HG02870 (cell line): ENCODE data around the gene RPS6KA3.

Experiments
- ATAC-seq: cut with Tn5 transposase; IDR thresholded peaks from one replicate; pipeline ENCODE4 v1.9.1; 2021; ENCODE audit warnings: mild to moderate bottlenecking, moderate library complexity; ENCODE audit not compliant: unreplicated experiment

Gene RPS6KA3

DNA sequence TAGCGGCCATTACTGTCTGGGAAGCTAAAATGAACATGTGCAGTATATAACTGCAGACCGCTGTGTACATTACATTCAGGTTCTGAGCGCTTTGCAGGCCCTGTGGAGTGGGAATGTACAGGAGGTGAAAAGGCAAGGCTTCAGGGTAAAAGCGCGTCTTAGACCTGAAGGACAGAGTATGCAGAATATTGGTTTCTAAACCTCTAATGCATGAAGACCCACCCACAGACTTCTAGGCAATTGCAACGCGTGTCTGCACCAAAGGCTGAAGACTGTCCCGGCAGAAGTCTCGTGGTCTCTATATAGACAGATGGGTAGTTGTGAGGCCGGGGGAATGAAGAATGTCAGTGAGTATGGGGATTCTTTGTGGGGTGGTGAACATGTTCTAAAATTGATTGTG is 155.4 kb downstream of the RPS6KA3 start:
- ATAC-seq, result no peak

DNA sequence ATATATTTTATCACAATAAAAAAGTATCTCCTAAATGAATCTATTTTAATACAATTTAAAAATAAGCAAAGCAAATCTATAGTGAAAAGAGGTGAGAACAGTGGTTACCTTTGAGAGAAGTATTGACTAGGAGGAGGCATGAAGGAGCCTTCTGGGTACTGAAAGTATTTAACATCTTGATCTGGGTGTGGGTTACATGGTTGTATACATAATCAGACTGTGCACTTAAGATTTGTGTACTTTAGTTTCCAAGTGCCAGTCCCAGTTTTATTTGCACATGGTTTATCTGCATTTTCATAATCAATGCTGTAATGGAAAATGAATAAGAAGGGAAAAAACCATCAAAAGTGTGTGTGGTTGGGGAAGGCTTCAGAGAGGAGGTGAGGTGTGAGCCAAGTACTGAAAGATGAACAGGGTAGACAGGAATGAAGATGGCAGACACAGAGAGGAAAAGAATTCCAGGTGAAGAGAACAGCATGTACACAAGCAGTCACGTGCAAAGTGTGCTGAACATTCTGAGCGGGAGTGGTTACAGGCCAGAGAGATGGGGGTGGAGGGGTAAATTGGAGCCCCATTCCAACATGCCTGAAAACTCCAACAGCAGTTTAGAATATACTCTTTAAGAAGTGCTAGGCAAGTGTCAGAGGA is 164.7 kb downstream of the RPS6KA3 start:
- ATAC-seq, result no peak
